GM10266 (cell line): ENCODE results near the gene BLCAP.
"Not testable (repeated sequence)": the region's sequence is repeated elsewhere in the genome, so short reads cannot be mapped to it uniquely, and the experiment has no call there.

Experiments used
- DNase-seq: peaks from one replicate; pipeline ENCODE4 v3.0.0; 2012; ENCODE audit errors: extremely low spot score
- CTCF ChIP-seq: IDR thresholded peaks from 2 replicates; pipeline ENCODE4 v1.5.1; 2012; ENCODE audit warnings: mild to moderate bottlenecking, low read depth; ENCODE audit not compliant: control insufficient read depth, insufficient read depth; ENCODE audit errors: missing control alignments

BLCAP gene

DNA sequence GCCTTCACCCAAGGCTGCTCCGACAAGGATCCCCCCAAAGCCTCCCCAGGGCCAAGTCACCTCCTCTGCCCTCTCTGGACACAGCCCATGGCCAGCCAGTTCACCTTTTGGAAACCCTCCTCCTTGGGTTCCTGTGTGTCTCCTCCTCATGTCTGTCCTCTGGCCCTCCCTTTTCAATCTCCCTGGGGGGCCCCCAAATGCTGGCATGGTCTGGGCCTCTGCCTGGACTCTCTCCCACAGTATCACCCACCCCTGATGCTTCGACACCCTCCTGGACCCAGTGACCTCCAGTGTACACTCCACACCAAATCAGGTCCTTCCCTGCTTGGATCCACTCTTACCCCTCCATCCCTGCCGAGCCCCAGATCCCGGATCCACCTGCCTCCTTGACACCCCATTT, 53.3 kb downstream of the BLCAP start:
- no peak for DNase-seq
- no peak for TF ChIP-seq CTCF

DNA sequence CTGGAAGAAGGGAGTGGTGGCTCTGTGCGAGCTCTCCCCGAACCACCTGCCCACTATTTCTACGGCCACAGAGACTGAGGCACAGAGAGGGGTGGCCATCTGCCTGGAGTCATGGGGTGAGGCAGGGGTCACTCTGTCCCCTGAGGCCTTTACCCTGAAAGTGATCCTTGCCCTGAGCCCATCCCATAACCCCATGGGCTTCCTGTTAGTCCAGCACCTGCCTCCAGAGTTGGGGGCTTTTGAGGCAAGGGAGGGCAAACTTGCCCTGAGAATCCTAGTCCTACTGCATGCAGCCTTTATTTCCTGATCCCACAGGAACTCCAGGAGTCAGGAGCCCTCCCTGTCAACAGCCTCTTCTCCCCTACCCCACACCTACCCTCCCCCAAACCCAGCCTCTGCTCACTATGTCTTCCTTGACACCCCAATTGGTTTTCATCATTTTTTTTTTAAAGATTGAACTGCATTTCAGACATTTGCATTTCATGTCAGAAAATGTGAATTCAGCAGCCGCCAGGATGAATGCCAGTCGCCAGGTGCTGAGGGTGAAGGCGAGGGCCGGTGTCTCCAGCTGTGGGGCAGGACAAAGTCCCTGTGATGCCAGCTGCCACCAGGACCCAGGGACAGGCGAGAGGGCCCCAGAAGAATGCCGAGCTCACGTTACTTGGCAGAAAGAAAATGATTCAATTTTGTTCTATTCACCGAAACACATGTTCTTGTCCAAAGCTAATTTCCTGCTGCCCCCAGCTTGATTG, 54.3 kb downstream of the BLCAP start:
- no peak for TF ChIP-seq CTCF

DNA sequence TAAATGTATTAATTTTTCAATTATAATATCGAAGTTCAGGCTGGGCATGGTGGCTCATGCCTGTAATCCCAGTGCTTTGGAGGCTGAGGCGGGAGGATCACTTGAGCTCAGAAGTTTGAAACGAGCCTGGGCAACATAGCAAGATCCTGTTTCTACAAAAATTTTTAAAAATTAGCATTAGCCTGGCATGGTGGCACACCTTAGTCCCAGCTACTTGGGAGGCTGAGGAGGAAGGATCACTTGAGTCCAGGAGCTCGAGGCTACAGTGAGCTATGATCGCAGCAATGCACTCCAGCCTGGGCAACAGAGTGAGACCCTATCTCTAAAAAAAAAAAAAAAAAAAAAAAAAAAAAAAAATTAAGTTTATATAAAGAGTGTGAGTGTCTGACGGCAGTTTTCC, 55.2 kb downstream of the BLCAP start:
- not testable (repeated sequence) for DNase-seq

More for the DNA sequence above, 54.3 kb downstream of the BLCAP start:
- no peak for DNase-seq

DNA sequence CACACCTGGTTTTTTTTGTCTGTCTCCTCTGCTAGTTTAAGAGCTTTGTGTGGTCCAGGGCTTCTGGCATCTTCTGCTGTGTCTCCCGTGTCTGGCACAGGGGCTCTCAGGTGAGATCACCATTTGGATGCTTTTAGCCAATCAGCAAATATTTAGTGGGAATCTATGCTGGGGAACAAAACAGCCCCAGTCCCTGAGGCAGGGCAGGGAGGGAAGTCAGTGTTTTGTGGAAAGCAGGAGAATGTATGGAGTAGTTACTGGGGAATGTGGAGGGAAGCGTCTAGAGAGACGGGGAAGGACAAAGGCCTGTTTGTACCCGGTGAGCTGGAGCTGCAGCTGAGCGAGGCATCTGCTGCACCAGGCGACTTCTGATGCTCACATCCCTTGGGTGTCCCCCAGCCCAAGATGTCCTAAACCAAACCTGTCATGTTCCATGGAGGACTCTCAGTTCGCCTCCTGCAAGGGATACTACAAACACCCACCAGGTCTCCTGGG, 55.9 kb downstream of the BLCAP start:
- no peak for TF ChIP-seq CTCF

GRCh38 chr20:37470190-37470589, 57.5 kb downstream of the BLCAP start:
- DNase-seq = not testable (repeated sequence)

More for the DNA sequence above, 55.9 kb downstream of the BLCAP start:
- DNase-seq = no peak

DNA sequence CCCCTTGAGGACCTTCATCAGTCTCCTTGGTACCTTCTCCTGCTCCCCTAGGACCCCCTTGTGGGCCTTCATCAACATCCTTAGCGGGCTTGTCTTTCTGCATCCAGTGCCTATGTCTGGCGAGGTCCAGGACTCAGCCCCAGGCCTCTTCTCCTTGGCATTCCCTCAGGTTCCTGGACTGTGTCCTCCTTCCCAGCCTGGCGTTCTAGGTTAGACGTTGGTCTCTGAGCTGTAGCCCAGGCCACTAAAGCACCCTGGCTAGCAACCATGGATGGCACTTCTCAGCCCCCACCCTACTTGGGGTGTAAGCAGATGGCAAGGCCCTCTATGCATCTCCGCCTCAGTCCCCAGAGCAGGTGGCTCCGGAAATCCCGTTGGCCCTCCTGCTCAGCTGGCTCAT, 58.1 kb downstream of the BLCAP start:
- TF ChIP-seq CTCF = no peak
- DNase-seq = no peak

DNA sequence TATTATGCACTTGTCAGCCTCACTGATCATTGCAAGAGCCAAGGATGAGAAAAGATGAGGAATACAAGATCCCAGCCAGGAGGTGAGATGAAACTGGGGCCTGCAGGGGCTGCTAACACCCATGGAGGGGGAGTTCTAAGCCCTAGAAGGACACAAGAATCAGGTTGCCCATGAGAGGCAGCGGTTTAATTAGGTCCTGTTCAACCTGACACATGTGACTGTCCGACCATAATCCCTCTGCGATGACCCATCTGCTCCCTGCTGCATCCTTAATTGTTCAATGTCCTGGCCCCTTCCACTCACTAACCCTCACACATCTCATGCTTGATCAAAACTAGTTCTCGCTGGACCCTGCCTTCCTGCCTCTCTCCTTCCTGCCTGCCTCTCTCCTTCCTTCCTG, 58.8 kb downstream of the BLCAP start:
- TF ChIP-seq CTCF = no peak
- DNase-seq = no peak
